Eye (tissue), 1 donor: ENCODE results near the gene CUBN.

ENCODE experiments used
- DNase-seq: peaks from one replicate; pipeline ENCODE4 v3.0.0-alpha.2; 2015

CUBN gene

DNA sequence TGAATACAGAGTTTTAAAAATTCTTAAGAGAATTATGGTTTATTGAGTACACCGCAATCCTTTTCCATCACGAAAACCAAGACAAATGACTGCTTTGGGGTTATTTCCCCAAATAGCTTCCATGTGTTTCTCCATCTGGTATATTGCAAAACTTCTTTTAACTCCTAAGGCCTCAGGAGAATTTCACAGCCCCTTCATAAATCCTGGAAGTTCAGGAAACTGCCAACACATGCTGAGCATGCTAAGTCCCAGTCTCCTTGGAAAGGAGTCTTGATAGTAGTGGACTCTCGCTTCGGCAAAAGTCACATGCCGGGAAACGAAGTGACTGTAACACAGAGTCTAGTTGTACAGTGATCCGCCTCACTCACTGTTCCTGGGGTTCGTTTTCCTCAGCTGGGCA, 224.3 kb downstream of the CUBN start:
- DNase-seq = peak; percentile 60

GRCh38 chr10:16904639-16905061, 225.0 kb downstream of the CUBN start:
- DNase-seq = peak; percentile 37

DNA sequence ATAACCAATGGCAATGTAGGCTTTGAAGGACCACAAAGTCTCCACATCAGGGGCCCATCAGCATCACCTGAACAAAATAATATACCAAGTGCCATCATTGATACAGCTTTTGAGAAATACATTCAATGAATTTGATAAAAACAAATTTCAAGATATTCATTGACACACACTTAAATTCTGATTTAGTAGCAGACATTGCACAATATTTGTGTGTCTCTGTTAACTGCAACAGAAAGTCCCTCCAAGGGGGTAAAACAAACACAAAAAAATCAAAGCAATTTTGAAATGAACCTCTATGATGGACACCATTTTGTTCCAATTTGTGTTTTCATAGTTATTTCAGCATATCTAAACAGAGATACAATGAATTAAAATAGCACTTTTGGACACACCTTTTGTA, 225.6 kb downstream of the CUBN start:
- DNase-seq = peak; percentile 33

- DNase-seq = no peak
Observed at GRCh38 chr10:16902606-16903005, 227.0 kb downstream of the CUBN start.

- peak; percentile 50 for DNase-seq
Observed at GRCh38 chr10:16901106-16901505, 228.5 kb downstream of the CUBN start.

- DNase-seq = no peak
Observed at GRCh38 chr10:16896993-16897392, 232.6 kb downstream of the CUBN start.

GRCh38 chr10:16894821-16895220, 234.8 kb downstream of the CUBN start:
- no peak for DNase-seq

GRCh38 chr10:16893664-16894063, 235.9 kb downstream of the CUBN start:
- no peak for DNase-seq

DNA sequence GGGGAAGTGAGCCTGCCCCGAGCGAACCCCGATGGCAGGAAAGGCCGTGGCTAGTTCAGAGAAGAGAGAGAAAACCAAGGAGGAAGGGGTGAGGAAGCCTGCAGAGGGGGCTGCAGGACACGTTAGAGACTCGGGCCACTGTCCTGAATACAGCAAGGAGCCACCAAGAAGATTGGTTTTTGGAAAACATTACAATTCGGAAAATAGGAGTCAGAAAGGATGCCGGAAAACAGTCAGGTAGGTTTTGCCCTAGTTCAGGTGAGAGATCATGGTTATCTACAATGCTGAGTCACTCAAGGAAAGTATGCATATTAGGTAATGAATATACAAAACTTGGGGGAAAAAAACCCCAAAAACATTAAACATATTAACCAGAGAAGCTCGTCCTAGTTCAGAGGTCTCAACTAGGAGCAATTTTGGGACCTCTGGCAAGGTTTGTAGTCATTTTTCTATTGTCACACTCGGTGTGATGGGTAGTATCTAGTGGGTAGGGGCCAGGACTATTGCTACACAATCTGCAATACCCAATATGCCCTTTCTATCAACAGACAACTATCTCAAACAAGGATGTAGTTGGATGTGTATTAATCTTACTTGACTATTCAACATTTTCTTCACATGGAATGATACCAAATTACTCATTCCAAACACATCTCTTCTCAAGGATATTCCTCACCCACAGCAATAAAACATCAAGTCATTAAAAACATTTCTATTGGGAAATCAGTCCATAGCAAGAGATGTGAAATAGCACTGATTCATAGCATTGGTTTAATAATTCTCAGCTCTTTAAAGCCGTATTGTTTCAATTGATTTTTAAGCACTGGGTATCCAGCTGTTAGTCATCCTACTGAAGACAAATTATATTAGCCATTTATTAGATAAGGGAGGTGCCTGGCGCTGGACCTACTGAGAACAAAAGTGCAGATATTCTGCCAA, 238.0 kb downstream of the CUBN start:
- peak; percentile 71 for DNase-seq

DNA sequence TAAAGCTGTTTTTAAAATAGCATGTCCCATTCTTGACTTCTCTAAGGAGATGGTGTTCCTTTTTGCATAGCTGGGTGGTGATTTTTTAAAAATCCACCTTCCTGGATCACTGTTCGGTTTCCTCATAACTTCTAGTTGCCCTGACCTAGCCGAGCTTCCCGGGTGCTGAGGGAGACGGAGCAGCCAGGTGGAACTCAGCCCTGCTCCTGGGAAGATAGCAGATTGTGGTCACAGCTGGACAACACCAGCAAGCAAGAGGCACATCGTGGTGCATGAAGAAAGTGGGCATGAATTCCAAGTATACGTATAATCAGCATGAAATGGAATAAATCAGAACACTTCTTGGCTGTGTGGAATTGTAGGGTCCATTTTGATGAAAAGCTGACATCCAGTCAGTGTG, 238.9 kb downstream of the CUBN start:
- no peak for DNase-seq

DNA sequence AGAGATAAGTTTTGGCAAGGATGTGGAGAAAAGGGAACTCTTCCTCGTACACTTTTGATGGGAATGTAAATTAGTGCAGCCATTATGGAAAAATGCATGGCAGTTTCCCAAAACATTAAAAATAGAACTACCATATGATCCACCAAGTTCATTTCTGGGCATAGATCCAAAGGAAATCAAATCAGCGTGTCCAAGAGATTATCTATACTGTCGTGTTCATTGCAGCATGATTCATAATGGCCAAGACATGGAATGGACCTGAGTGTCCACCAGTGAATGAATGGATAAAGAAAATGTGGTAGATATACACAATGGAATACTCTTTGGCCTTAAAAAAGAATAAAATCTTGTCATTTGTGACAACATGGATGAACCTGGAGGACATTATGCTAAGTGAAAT, 242.0 kb downstream of the CUBN start:
- DNase-seq = peak; percentile 47

DNA sequence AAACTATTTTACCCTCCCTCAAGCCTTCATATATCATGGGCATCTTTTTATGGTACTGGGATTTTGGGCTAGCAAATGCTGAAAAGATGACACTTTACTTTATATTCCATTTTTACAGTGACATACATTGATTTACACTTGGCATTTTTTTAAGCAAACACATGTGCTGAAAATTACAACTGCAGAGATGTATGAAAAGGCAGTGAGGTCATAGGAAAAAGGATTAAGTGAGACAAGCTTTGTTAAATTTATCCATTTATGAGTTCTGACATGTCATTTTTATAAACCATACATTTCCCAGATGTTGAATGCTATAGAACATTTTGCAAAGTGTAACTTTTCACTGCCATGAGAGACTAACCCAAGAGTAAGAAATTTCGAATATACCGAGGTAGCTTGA, 243.6 kb downstream of the CUBN start:
- peak; percentile 25 for DNase-seq

DNA sequence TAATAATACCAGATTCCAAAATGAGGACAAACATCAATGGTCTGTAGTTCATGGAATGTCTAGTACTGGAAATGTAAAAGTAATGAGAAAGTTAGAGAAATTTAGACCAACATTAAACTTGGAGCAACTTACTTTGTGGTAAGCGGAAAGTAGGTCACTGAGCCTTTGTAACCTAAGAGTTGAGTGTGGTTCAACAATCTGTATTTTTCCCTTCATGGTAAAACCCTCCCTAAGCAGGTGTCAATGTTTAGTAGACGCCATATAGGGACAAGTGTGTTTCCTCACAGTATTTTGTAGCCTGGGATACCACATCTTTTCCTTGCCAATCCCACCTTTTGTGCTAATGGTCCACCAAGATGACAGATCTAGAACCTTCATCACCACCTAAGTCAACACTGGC, 245.1 kb downstream of the CUBN start:
- DNase-seq = no peak

DNA sequence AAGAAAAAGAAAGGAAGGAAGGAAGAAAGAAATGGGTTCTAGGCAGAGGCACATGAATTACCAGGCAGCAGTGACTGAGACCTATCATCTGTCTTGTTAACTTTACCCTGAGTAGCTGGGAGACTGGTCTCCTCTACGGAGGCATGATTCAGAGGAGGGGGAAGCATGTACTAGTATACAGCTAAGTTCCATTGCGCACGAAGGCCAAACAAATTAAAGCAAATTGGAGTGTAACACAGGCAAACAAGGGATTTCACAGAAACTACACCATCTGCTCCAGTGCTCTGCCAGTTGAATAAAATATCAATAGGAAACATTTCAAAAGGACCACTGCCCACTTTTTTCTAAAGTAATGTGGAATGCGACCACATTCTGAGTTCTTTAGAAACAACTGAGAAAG, 246.5 kb downstream of the CUBN start:
- DNase-seq = no peak

DNA sequence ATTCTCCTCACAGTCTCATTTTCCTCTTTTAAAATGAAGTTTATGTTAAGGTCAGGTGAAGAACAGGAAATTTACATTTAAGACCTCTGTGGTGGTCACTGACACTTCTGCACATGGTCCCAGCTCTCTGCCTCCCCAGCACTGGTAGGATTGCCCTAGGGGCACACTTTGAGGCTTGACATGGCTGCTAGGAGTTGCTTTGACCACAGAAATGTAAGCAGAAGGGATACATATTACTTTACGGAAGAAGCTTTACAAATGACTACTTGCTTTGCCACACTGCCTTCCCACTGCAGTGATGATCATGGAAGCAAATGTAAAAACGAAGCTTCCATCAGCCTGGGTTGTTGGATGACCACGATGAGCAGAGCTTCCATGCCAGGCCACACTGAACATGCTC, 259.3 kb downstream of the CUBN start:
- DNase-seq = no peak

DNA sequence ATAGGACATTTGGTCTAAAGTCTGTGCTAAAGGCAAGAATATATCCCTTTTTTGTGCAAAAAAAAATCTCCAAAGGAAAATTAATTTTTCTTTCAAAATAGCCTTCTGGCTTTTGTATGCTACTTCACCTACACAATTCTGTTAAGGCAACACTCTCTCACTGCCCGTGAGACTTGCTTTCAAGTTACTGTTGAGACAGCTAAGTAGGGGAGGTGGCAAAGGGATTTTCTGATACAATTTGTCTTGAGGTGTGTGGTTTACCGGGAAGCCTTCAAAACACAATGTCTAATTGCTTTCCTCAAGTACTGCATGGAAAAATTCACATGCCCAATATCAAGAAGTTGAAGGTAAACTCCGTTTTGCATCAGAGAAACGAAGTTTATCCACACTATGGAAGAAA, 261.6 kb downstream of the CUBN start:
- DNase-seq = no peak

DNA sequence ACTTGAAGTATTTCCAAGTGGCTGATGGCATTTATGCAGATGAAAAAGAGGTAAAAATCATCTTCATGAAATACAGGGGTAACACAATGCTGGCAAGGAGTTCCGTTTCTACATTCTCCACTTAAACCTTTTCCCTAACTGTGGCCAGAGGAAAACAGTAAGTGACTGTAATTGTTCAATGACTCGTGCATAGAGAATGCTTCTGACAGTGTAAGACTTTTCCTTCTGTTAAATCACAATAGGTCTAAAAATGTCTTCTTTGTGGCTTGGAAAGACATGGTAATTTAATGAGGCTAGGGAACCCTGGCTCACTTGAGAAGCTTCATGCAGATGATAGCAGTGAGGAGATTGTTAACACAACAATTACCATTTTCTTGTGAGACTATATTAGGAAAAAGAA, 262.1 kb downstream of the CUBN start:
- DNase-seq = peak; percentile 87

GRCh38 chr10:16866541-16867275, 262.9 kb downstream of the CUBN start:
- peak; percentile 65 for DNase-seq

DNA sequence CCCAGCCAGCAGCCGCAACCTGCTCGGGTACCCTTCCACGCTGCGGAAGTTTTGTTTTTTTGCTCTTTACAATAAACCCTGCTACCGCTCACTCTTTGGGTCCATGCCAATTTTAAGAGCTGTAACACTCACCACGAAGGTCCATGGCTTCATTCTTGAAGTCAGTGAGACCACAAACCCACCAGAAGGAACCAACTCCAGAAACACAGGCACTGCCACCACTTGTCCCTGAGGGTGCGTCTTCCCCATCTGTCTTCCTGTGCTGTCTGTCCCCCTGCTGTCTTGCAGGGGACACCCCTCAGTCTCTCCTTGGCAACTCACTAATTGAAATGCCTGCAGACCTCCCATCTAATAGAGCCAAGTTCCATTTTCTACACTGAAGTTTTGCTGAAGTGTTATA, 263.8 kb downstream of the CUBN start:
- DNase-seq = no peak

- DNase-seq = no peak
Observed at GRCh38 chr10:16863766-16864165, 265.8 kb downstream of the CUBN start.

- peak; percentile 41 for DNase-seq
Observed at GRCh38 chr10:16857419-16857818, 272.2 kb downstream of the CUBN start.

- peak; percentile 39 for DNase-seq
Observed at GRCh38 chr10:16856567-16856966, 273.0 kb downstream of the CUBN start.

DNA sequence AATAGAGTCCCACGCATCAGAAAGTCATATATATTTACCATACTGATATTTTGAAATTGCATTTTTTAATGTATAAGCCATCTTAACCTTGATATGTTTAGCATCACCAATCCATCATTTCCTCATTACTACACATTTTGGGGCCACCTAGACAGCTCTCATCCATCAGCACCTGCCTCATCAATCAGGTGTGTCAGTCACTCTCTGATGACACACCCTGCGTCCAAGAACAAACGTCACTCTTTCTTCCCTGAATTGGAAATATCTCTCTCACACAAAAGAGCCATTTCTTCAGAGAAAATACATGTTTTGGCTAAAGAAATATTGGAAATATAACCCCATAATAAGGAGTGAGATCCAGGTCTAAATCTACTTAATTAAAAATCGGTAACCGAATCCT, 273.5 kb downstream of the CUBN start:
- no peak for DNase-seq

DNA sequence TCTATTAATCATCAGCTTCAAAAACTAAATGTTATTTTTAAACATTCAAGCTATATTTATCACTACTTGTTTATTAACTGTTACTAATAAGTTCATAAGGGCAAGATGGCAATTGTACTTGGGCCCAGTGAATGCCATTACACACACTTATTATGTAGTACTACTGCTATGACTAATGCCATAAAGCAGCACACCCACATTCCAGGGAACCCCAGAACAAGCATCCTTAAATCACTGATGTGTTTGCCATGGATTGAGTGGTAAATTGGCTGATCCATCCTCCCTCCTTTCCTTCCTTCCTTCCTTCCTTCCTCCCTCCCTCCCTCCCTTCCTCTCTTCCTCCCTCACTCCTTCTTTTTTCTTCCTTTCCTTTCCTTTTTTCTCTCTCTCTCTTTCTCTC, 275.0 kb downstream of the CUBN start:
- no peak for DNase-seq
